Activated naive CD4-positive, alpha-beta T cell treated with anti-CD3 and anti-CD28 coated beads, Interleukin-2, amount 50 U/mL, for 72 hours (primary cell): ENCODE measurements around the gene SPEF2. TPM values are rescaled to one million over a fixed set of nuclear protein-coding genes. Genes with fewer than 3 reads are reported as not detected.
A peak's percentile ranks its signal among the peaks of the same experiment; 100 is the strongest.

Experiments
- ATAC-seq, 2 donors: fragments of 150-1000 bp; cut with Tn5 transposase; 2 replicates each; pipeline ENCODE4 v1.10.0; 2021; ENCODE audit warnings: mild to moderate bottlenecking in 2 of 2, moderate library complexity in 2 of 2
- DNase-seq, 2 donors: peaks; one replicate each; pipeline ENCODE4 v3.0.0; 2021 to 2022; ENCODE audit warnings: low spot score in 2 of 2
- H3K27ac Mint-ChIP-seq, 2 donors: one replicate each; pipeline ENCODE4 v1.8.0; 2022; ENCODE audit warnings: mild to moderate bottlenecking in 2 of 2, mixed read lengths in 2 of 2
- H3K36me3 Mint-ChIP-seq, 2 donors: one replicate each; pipeline ENCODE4 v1.8.0; 2022; ENCODE audit warnings: mixed read lengths in 2 of 2
- H3K9me3 Mint-ChIP-seq, 2 donors: one replicate each; pipeline ENCODE4 v1.8.0; 2022; ENCODE audit warnings: mixed read lengths in 2 of 2
- total RNA-seq, 2 donors: library from RNA; stranded (reverse); gene quantifications; one replicate each; pipeline ENCODE4 v1.2.3, GENCODE V29; 2022

SPEF2 gene, protein sequence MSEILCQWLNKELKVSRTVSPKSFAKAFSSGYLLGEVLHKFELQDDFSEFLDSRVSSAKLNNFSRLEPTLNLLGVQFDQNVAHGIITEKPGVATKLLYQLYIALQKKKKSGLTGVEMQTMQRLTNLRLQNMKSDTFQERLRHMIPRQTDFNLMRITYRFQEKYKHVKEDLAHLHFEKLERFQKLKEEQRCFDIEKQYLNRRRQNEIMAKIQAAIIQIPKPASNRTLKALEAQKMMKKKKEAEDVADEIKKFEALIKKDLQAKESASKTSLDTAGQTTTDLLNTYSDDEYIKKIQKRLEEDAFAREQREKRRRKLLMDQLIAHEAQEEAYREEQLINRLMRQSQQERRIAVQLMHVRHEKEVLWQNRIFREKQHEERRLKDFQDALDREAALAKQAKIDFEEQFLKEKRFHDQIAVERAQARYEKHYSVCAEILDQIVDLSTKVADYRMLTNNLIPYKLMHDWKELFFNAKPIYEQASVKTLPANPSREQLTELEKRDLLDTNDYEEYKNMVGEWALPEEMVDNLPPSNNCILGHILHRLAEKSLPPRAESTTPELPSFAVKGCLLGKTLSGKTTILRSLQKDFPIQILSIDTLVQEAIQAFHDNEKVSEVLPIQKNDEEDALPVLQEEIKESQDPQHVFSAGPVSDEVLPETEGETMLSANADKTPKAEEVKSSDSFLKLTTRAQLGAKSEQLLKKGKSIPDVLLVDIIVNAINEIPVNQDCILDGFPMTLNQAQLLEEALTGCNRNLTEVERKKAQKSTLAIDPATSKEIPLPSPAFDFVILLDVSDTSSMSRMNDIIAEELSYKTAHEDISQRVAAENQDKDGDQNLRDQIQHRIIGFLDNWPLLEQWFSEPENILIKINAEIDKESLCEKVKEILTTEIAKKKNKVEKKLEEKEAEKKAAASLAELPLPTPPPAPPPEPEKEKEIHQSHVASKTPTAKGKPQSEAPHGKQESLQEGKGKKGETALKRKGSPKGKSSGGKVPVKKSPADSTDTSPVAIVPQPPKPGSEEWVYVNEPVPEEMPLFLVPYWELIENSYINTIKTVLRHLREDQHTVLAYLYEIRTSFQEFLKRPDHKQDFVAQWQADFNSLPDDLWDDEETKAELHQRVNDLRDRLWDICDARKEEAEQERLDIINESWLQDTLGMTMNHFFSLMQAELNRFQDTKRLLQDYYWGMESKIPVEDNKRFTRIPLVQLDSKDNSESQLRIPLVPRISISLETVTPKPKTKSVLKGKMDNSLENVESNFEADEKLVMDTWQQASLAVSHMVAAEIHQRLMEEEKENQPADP (N-terminal part only)
- 10 to 100 TPM in 1 of 2 donors, 1 to 10 TPM in 1; 3.2 to 31.2 TPM for total RNA-seq

- Mint-ChIP-seq H3K9me3 (peaks cover 3 to 24% of the 10 kb centered on the region in 2 donors), H3K27ac (peak within 1 kb of the TSS; percentile 99), H3K36me3 (peaks cover 10 to 44% of the 10 kb centered on the region in 2 donors)
- peak; percentile 79 to 86 for DNase-seq
- ATAC-seq: peak; percentile 91 to 93
These were observed at the start of gene SPEF2 for GRCh38 chr5:35617435-35618303. Gene SPEF2, plus strand, starts transcription at chr5:35617863. Its CDS starts 135 bp downstream, at chr5:35617998.

DNA sequence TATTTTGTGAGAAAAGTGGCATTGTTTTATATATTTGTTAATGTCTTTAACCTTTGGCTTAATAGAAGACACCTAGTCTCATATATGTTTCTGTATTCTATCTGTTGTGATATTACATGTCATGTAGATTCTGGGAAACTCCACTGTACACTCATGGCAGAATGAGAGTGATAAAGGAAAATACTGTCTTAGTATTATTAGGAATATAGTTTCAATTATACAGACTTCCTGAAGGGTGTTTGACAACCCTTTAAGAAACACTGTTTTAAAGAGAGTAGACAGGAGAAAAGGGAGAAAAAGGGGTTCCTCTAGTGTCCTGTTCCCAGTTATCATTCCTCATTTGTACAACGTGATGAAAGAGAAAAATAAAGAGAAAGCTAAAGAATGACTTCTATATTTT is 42.1 kb upstream of the SPEF2 start:
- Mint-ChIP-seq H3K9me3 (peaks cover 0 to 4% of the 10 kb centered on the region in 2 donors), H3K36me3 (no peaks in the 10 kb centered on the region), H3K27ac (no peak overlapping the region)
- no peak for DNase-seq
- no peak for ATAC-seq

DNA sequence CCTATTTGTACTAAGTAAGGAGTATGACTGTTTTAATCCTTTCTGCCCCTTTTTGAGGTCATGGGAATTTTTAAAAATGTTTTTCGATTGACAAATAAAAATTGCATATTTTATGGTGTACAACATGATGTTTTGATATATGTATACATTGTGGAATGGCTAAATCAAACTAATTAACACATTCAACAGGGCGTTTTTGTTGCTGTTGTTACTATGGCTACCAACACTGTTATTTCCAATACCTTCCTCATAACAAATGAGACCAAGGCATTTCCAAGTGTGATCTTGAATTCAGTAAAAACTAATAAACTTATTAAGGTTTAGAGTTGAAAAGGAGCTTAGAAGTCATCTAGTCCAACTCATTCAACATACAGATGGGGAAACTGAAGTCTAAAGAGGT is 30.2 kb upstream of the SPEF2 start:
- H3K27ac Mint-ChIP-seq: no peak overlapping the region
- no peak for ATAC-seq
- no peaks in the 10 kb centered on the region for H3K36me3 Mint-ChIP-seq
- H3K9me3 Mint-ChIP-seq: no peaks in the 10 kb centered on the region
- no peak for DNase-seq

GRCh38 chr5:35593338-35593737 is 24.3 kb upstream of the SPEF2 start:
- Mint-ChIP-seq H3K27ac (no peak overlapping the region), H3K9me3 (peaks cover 0 to 7% of the 10 kb centered on the region in 2 donors), H3K36me3 (peaks cover 0 to 4% of the 10 kb centered on the region in 2 donors)
- DNase-seq (no peak), ATAC-seq (no peak)

DNA sequence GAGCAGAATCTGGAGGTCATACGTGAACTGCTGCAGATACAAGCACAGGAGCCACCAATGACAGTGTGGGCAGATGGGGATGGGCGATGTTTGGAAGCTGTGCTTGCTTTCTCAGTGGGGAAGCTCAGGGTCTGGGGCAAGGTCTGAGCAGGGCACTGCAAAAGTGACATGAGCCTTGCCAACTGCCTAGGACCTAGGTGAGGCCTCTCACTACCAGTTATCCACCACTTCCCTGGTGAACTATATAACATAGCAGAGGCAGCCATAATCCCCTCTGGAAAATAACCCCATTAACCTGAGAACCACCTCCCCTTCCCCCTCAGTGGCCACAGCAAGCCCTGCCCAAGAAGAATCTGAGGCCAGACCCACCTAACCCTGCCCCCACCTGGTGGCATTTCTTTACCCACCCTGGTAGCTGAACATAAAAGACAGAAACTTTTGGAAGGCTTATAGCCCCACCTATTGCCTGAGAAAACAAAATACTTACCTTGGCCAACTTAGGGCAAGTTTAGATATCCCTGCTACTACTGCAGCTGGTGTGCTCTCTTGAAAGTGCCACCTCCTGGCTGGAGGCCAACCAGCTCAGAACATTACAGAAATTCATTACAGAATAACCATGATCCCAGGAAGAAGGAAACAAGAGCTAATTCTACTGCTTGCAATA is 18.8 kb upstream of the SPEF2 start:
- ATAC-seq: no peak
- DNase-seq: no peak
- Mint-ChIP-seq H3K27ac (no peak overlapping the region), H3K9me3 (peaks cover 5 to 31% of the 10 kb centered on the region in 2 donors), H3K36me3 (peaks cover 16 to 33% of the 10 kb centered on the region in 2 donors)

DNA sequence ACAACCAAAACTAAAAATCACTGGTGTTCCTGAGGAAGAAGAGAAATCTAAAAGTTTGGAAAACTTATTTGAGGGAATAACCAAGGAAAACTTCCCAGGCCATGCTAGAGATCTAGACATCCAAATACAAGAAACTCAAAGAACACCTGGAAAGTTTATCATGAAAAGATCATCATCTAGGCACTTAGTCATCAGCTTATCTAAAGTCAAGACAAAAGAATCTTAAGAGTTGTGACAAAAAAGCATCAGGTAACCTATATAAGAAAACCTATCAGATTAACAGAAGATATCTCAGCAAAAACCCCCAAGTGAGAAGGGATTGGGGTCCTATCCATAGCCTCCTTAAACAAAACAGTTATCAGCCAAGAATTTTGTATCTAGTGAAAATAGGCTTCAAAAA is 17.1 kb upstream of the SPEF2 start:
- H3K36me3 Mint-ChIP-seq: peaks cover 20 to 36% of the 10 kb centered on the region in 2 donors
- H3K9me3 Mint-ChIP-seq: peaks cover 12 to 38% of the 10 kb centered on the region in 2 donors
- no peak overlapping the region for H3K27ac Mint-ChIP-seq
- ATAC-seq (no peak), DNase-seq (no peak)

DNA sequence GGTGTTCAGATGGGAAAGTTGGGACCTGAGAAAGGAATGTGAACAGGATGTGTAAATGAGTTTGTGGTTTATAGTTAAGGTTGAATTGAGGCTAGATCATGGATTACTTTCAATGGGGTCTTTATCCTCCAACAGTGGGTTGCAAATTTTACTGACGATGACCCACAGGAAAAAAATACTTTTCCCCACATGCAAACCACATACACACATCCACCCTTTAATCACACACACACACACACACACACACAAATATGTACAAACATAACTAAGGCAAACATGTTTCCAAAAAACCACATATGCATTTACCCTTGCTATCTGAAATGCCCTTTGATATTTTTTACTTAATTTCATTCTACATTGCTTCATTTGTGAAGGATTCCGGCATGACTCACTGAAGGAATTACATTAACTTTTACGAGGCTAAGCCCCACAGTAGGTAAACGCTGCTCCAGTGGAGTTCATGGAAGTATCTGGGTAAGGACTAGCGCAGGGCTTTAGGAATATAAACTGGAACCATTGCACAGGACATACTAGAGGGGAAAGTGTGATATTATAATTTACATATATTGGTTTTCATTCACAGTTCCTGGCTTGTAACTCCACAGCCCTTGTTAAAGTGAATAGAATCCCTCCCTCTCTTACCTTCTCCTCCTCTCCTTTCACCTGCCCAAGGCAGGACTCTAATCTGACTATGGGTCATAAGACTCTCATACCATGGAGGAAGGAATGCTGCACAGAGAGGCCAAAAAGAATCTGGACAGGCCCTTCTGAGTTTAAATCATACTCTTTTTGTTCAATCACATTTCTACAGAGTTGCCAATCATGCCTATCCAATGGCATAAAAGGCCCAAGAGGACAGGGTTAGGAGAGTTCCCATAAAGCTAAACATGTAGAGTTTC is 8.5 kb upstream of the SPEF2 start:
- ATAC-seq (no peak), DNase-seq (no peak)
- Mint-ChIP-seq H3K9me3 (peaks cover 4 to 12% of the 10 kb centered on the region in 2 donors), H3K27ac (no peak overlapping the region), H3K36me3 (peaks cover under 1 to 21% of the 10 kb centered on the region in 2 donors)

DNA sequence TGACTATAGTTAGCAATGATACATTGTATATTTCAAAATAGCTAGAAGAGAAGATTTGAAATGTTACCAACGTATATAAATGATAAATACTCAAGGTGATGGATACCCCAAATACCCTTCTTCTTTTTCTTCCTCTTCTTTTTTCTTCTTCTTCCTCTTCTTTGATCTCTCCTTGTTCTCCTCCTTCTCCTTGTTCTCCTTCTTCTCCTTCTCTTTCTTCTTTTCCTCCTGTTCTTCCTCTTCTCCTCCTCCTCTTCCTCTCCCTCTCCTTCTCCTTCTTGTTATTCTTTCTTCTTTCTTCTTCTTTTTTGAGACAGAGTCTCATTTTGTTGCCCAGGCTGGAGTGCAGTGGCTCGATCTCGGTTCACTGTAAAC is 616 bp upstream of the SPEF2 start:
- DNase-seq (no peak), ATAC-seq (no peak)
- peak overlapping the region; percentile 99 for H3K27ac Mint-ChIP-seq
- H3K36me3 Mint-ChIP-seq: peaks cover 10 to 44% of the 10 kb centered on the region in 2 donors
- H3K9me3 Mint-ChIP-seq: peaks cover 3 to 24% of the 10 kb centered on the region in 2 donors

DNA sequence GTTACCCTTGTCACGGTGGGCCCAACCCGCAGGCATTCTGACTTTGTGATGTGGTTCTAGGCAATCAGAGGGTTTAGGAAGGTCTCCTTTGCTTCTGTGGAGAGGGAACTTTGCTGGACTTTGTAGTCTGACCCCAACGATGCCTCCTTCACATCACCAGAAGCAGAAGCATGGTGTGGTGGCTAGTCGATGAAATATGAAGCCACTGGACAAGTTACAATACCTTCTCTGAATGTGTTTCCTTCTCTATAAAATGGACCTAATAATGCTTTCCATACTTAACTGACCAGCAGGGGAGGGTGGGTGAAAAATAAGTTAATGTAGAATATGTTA is 607 bp downstream of the SPEF2 start:
- Mint-ChIP-seq H3K36me3 (peaks cover 10 to 41% of the 10 kb centered on the region in 2 donors), H3K9me3 (peaks cover 3 to 24% of the 10 kb centered on the region in 2 donors), H3K27ac (peak overlapping the region; percentile 88 to 99)
- DNase-seq: no peak
- ATAC-seq: no peak

DNA sequence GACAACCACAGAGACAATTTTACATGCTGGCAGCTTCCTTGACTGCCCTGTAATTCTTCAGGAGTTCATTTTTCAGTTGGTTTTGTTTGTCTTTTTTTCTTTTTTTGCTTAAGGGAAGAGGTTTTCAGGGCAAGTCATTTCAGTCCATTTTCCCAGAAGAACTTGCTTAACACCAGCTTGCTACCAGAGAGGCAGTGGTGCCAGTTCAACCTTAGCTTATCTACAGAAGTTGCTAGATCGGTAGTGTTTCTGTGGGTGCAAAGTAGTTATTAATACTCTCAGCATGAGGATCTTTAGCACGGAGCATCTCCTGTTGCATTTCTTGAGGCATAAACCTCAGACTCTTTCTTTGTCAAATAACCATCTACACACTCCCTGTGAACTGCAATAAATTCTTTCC is 1.1 kb downstream of the SPEF2 start:
- Mint-ChIP-seq H3K36me3 (peaks cover 10 to 36% of the 10 kb centered on the region in 2 donors), H3K9me3 (peaks cover 3 to 24% of the 10 kb centered on the region in 2 donors), H3K27ac (peak overlapping the region; percentile 88 to 99)
- ATAC-seq (no peak), DNase-seq (no peak)

DNA sequence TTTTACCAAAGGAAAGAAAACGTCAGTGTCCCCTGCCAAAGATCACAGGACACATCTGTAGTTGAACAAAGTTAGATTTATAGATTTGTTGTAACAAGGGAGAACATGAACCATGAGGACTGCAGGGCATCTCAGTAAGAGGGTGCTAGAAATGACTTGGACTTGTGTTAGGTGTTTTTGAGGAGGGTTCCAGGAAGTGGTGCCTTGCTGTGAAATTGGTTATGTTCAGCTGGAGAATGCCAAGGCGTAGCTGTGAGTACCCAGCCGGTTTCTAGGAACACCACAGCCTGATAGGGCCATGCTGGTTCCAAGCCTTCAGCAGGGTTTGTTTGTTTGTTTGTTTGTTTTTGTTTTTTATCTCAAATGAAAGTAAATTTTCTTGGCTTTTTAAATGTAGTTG is 5.3 kb downstream of the SPEF2 start:
- Mint-ChIP-seq H3K27ac (peak overlapping the region in 1 of 2 donors; percentile 32), H3K36me3 (no peaks in the 10 kb centered on the region), H3K9me3 (no peaks in the 10 kb centered on the region)
- ATAC-seq (peak in 1 of 2 donors; percentile 34), DNase-seq (peak in 1 of 2 donors; percentile 15)

- Mint-ChIP-seq H3K36me3 (peaks cover 0 to 9% of the 10 kb centered on the region in 2 donors), H3K9me3 (no peaks in the 10 kb centered on the region), H3K27ac (peak overlapping the region; percentile 70 to 78)
- DNase-seq (no peak), ATAC-seq (no peak)
These were observed 6.3 kb downstream of the SPEF2 start for GRCh38 chr5:35623991-35624390.

DNA sequence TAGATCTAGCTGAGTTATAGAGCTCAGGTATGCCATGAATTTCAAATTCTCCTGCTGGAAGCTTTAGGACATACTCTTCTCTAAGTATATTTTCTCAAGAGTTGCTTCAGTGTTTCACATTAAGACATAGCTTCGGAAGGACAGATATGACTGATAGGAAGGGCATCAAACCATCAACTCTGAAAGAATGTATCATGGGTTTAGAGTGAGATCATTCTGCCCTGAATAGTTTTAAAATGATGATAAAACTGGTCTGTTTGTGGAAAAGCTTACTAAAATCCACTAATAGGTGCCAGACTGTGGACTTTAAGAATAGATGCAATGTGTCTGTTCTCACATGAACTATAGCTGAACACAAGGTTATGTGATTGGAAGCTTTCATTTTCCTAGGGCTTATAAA is 8.4 kb downstream of the SPEF2 start:
- H3K27ac Mint-ChIP-seq: peak overlapping the region; percentile 52 to 90

GRCh38 chr5:35626553-35626952 is 8.9 kb downstream of the SPEF2 start:
- H3K36me3 Mint-ChIP-seq: peaks cover 14 to 33% of the 10 kb centered on the region in 2 donors
- peaks cover 0 to 7% of the 10 kb centered on the region in 2 donors for H3K9me3 Mint-ChIP-seq
- peak overlapping the region in 1 of 2 donors; percentile 90 for H3K27ac Mint-ChIP-seq
- DNase-seq (no peak), ATAC-seq (peak in 1 of 2 donors; percentile 65)

More for the DNA sequence above, 8.4 kb downstream of the SPEF2 start:
- DNase-seq (no peak), ATAC-seq (peak; percentile 70 to 91)
- H3K36me3 Mint-ChIP-seq: peaks cover 13 to 28% of the 10 kb centered on the region in 2 donors
- peaks cover 0 to 6% of the 10 kb centered on the region in 2 donors for H3K9me3 Mint-ChIP-seq
